SK-N-MC (cell line): ENCODE results near the gene CREB3.

ENCODE experiments used
- DNase-seq: peaks from one replicate; pipeline ENCODE4 v3.0.0-alpha.2; 2011; ENCODE audit warnings: low read depth, low spot score
- H3K27ac ChIP-seq: fragments of 200-600 bp; sonication (generic); 2 replicates; pipeline ENCODE4 v1.5.1; 2016; ENCODE audit warnings: mixed run types
- H3K36me3 ChIP-seq: fragments of 200-600 bp; sonication (generic); 2 replicates; pipeline ENCODE4 v1.6.1; 2017; ENCODE audit warnings: antibody characterized with exemption, low read length, mixed read lengths; ENCODE audit not compliant: insufficient read depth
- H3K4me3 ChIP-seq: fragments of 200-600 bp; sonication (generic); 2 replicates; pipeline ENCODE4 v1.5.1; 2016
- H3K9ac ChIP-seq: fragments of 200-600 bp; sonication (generic); 2 replicates; pipeline ENCODE4 v1.8.0; 2017; ENCODE audit warnings: mixed run types, mixed read lengths; ENCODE audit not compliant: insufficient read length
- H3K9me3 ChIP-seq: fragments of 200-600 bp; sonication (generic); 2 replicates; pipeline ENCODE4 v1.6.1; 2017; ENCODE audit warnings: low read depth, mild to moderate bottlenecking, antibody characterized with exemption, low read length, moderate library complexity, mixed read lengths
- EZH2 ChIP-seq: fragments of 200-600 bp; sonication (generic); IDR thresholded peaks from one replicate; pipeline ENCODE4 v1.6.1; 2017; ENCODE audit warnings: antibody characterized with exemption
- FOXP2 ChIP-seq: optimal IDR thresholded peaks from 2 replicates; pipeline ENCODE3; 2011; ENCODE audit warnings: mild to moderate bottlenecking, moderate library complexity; ENCODE audit not compliant: insufficient read depth; ENCODE audit errors: extremely low read length, control extremely low read depth
- POLR2AphosphoS5 ChIP-seq: IDR thresholded peaks from 2 replicates; pipeline ENCODE4 v1.6.1; 2012; ENCODE audit warnings: mild to moderate bottlenecking, low read depth, low read length, borderline replicate concordance

Gene CREB3, protein sequence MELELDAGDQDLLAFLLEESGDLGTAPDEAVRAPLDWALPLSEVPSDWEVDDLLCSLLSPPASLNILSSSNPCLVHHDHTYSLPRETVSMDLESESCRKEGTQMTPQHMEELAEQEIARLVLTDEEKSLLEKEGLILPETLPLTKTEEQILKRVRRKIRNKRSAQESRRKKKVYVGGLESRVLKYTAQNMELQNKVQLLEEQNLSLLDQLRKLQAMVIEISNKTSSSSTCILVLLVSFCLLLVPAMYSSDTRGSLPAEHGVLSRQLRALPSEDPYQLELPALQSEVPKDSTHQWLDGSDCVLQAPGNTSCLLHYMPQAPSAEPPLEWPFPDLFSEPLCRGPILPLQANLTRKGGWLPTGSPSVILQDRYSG

DNA sequence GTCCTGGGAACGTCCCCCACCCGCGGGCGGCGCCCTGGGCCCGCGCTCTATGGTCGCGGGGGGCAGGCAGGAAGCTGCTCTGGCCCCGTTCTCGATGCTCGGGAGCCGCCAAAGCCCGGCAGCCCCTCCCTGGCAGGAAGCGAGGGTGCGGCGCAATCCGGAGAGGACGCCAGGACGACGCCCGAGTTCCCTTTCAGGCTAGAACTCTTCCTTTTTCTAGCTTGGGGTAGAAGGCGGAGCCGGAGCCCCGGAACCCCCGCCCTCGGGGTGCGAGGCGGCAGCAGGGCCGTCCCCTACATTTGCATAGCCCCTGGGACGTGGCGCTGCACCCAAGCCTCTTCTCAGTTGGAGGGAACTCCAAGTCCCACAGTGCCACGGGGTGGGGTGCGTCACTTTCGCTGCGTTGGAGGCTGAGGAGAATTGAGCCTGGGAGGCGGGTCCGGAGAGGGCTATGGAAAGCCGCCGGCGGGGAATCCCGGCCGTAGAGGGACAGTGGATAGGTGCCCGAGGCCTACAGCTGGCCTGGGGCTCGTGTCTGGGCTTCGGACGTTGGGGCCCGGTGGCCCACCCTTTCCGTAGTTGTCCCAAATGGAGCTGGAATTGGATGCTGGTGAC is at the start of gene CREB3, which contains the start of gene TLN1:
Gene CREB3, plus strand, starts transcription at position 482 of the 615 bp plus-strand sequence. Its CDS starts 107 bp downstream, at position 589.
Gene TLN1, minus strand, starts transcription at position 11 of the 615 bp plus-strand sequence. CDS start 6,501 bp downstream, outside the sequence.
- Histone ChIP-seq H3K27ac (peak within 1 kb of the TSS; percentile 63), H3K9me3 (no peaks in the 10 kb centered on the region), H3K9ac (peak within 1 kb of the TSS; percentile 95), H3K36me3 (peaks cover 19% of the 10 kb centered on the region; the same call in 1 of the 2 replicates), H3K4me3 (peak within 1 kb of the TSS; percentile 95)
- TF ChIP-seq EZH2 (no peak), POLR2AphosphoS5 (peak; percentile 94)
- DNase-seq = peak; percentile 88

DNA sequence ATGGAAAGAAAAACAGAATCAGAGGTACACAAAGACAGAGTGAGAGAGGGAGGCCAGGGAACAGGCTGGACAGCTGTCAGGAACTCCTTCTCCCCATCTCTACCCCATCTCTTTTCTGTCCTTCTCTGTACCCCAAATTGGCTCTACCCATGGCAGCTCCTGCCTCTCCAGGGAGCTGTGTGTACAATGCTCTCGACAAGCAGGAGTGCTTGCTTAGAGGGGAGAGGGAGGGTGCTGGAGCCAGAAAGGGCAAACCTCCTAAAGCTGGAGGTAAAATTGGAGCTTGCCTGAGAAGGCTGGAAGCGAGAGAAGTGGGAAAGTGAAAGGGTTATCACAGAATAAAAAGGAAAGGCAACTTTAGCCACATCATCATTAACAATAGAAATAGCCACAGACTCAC is 49.1 kb upstream of the CREB3 start:
- Histone ChIP-seq H3K9ac (no peak overlapping the region), H3K27ac (no peak overlapping the region), H3K36me3 (peaks cover 22% of the 10 kb centered on the region; the same call in 1 of the 2 replicates), H3K4me3 (no peak overlapping the region), H3K9me3 (no peaks in the 10 kb centered on the region)
- TF ChIP-seq EZH2 (no peak), POLR2AphosphoS5 (no peak), FOXP2 (no peak)
- no peak for DNase-seq

DNA sequence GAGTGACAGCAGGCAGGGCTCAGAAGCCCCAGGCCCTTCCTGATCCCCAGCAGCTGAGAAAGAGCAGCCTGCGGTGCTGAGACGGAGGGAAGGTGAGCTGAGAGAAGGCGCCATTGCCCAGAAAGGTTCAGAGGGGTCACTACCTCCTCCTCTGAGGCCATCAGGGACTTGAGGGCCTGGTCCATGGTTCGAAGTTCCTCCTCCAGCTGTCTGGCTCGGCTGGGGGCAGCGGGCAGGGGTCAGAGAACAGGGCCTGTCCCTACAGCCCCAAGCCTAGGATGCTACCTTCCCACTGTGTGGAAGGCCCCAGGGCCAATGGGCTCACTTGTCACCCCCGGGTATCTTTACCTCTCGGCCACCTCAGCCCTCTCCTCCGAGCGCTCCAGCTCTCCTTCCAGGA is 47.5 kb upstream of the CREB3 start:
- TF ChIP-seq POLR2AphosphoS5 (no peak), EZH2 (no peak), FOXP2 (no peak)
- Histone ChIP-seq H3K9ac (no peak overlapping the region), H3K36me3 (peaks cover 22% of the 10 kb centered on the region; the same call in 1 of the 2 replicates), H3K27ac (no peak overlapping the region), H3K4me3 (no peak overlapping the region), H3K9me3 (no peaks in the 10 kb centered on the region)
- no peak for DNase-seq

DNA sequence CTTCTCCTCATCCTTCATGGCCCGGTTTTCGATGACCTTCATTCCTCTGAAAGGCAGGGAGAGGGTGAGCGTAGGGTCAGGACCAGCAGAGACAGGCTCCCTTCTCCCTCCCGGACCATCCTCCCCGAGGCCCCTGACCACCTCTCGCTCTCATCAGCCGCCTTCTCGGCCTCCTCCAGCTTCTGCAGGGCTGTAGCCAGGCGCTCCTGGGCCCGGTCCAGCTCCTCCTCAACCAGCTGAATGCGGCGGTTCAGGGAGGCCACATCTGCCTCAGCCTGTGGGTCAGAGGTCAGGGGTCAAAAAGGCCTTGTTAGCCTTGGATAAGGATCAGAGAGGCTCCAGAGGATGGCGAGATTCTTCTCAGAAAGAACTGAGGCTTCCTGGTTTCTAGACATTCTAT is 47.0 kb upstream of the CREB3 start:
- TF ChIP-seq POLR2AphosphoS5 = no peak
- TF ChIP-seq FOXP2 = no peak
- no peak for TF ChIP-seq EZH2
- no peak overlapping the region for H3K4me3 ChIP-seq
- DNase-seq = no peak
- H3K36me3 ChIP-seq = peaks cover 22% of the 10 kb centered on the region; the same call in 1 of the 2 replicates
- H3K27ac ChIP-seq = no peak overlapping the region
- no peak overlapping the region for H3K9ac ChIP-seq
- no peaks in the 10 kb centered on the region for H3K9me3 ChIP-seq

DNA sequence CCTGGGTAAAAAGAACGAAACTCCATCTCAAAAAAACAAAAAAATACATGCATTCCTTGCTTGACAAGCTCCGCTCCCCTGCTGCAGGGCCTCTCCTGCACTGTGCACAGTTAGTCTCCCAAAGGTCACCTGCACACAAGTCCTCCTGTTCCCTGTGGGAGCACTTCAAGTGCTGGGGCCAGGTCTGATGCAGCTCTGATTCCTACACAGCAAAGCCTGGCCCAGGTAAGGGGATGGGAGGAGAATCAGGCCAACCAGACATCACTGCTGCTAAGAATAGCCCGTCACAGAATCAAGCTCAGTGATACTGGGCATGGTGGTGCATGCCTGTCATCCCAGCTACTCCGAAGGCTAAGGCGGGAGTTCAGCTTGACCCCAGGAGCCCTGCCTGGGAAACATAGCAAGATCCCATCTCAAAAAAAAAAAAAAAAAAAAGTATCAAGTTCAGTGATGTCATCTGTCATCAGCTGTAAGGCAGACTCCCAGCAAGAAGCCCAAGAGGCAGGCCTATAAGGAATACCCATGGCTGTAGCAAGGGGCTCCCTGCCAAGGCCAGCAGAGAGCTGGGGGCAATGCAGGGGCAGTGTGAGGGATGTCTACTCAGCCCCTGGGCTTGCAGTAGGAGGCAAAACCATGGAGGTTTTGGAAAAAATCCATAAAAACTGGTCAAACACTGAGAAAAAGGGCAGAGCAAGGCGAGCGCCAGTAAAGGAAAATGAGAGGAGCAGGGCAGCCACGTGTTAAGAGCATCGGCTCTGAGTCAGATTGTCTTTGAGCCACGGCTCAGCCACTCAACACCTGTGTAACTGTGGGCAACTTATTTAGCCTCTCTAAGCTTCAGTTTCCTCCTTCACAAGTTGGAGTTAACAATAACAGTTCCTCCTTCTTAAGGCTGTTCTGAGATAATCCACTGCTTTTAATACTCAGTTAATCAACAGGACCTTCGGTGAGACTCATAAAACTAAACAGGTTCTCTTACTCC is 46.0 kb upstream of the CREB3 start:
- no peak overlapping the region for H3K9ac ChIP-seq
- no peak for TF ChIP-seq EZH2
- no peak for TF ChIP-seq FOXP2
- no peak for TF ChIP-seq POLR2AphosphoS5
- H3K36me3 ChIP-seq = peaks cover 22% of the 10 kb centered on the region; the same call in 1 of the 2 replicates
- no peaks in the 10 kb centered on the region for H3K9me3 ChIP-seq
- H3K27ac ChIP-seq = peak overlapping the region; percentile 13; the same call in 1 of the 2 replicates
- no peak for DNase-seq
- no peak overlapping the region for H3K4me3 ChIP-seq

DNA sequence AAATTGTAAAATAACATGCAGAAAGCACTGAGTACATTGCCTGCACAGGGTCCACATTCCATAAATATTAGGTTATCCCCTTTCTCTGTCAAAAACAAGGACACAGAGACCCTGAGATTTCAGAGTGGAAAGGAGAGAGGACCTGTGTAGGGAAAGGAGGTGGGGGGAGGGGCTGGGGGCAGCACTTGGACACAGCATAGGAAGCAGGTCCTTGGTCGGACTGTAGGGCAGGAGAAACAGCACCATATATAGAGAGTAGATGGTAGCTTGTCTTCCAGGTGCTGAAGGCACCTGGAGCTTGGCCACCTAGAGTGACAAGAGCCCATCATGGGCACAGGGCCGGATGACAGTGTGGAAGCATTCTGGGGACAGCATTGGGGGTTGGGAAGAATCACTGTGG is 45.2 kb upstream of the CREB3 start:
- Histone ChIP-seq H3K27ac (peak overlapping the region; percentile 13; the same call in 1 of the 2 replicates), H3K9ac (no peak overlapping the region), H3K36me3 (peaks cover 22% of the 10 kb centered on the region; the same call in 1 of the 2 replicates), H3K9me3 (no peaks in the 10 kb centered on the region), H3K4me3 (no peak overlapping the region)
- no peak for DNase-seq
- TF ChIP-seq POLR2AphosphoS5 = no peak
- TF ChIP-seq FOXP2 = no peak
- TF ChIP-seq EZH2 = no peak

DNA sequence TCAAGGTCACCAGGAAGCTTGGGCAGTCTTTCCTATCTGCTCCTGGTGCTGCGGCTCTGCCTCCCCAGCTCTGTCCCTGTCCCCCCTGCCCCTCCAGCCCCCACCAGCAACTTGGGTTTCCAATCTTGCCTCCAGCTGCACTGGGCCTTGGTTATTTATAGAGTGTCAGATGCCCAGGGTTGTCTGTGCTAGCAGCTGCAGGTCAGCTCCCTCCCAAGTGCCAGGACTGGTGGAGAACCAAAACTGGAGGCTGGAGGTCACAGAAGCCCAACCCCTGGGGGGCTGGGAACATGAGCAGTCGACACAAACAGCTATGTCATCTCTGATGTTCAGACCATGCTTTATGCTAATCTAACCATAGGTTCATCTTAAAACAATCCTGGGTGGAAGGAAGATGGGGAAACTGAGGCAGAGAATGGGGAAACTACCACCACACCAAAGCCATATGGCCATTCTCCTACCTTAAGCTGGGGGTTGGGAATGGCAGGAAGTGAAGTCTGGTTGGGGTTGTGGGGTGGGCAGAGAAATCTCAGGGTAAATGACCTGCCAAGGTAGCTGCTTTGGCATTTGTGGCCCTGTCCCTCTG is 44.4 kb upstream of the CREB3 start:
- Histone ChIP-seq H3K36me3 (peaks cover 20% of the 10 kb centered on the region; the same call in 1 of the 2 replicates), H3K27ac (no peak overlapping the region), H3K9ac (no peak overlapping the region), H3K4me3 (no peak overlapping the region), H3K9me3 (no peaks in the 10 kb centered on the region)
- no peak for DNase-seq
- TF ChIP-seq EZH2 (no peak), POLR2AphosphoS5 (no peak), FOXP2 (no peak)
